GM20000 (cell line): ENCODE data around the gene MCM7.

ENCODE experiments used
- DNase-seq: peaks from one replicate; pipeline ENCODE4 v3.0.0; 2012; ENCODE audit warnings: low spot score
- CTCF ChIP-seq: IDR thresholded peaks from 2 replicates; pipeline ENCODE4 v1.5.1; 2012; ENCODE audit warnings: mild to moderate bottlenecking, control low read depth; ENCODE audit errors: extremely low read depth, missing control alignments

The MCM7 gene

DNA sequence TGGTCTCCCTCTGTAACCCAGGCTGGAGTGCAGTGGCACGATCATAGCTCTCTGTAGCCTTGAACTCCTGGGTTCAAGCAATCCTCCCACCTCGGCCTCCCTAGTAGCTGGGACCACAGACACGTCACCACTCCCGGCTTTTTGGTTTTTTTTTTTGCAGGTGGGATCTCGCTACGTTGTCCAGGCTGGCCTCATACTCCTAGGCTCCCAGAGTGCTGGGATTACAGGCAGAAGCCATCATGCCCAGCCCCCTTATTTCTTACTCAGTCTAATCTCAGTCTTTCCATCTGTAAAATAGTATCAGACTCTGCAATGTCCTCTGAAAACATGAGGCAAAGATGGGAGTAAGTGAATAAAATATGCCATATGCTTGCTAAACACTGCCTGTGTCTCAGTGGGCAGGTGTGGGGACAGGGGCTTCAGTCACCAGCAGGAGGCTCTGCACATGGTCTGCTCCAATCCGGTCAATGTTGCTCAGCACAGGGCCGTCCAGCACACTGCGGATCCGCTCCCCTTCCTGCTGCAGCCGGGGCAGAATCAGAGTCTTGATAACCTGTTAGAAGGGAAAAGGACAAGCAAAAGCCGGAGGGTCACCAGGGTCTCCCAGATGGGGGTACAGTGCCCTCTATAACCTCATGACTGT lies 8.4 kb upstream of the MCM7 start:
- TF ChIP-seq CTCF = no peak
- no peak for DNase-seq

DNA sequence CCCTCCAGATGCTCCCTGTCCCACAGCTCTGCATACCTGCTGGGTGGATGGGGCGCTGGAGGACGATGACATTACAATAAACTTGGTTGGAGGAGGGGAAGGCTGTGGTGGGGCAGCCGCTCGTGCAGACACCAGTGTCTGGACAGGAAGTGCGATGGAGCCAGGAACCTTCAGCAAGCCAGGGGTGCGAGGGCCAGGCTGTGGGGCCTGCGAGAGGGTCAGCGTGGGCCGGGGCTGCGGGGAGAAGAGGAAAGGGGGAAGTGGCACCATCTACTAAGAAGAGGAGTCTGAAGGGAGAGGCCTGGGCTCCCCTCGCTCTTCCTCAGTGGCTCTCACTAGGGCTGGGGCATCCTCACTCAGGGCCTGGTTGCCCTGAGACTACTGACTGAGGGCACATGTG lies 6.7 kb upstream of the MCM7 start:
- no peak for TF ChIP-seq CTCF
- no peak for DNase-seq

GRCh38 chr7:100107125-100107737 lies 6.0 kb upstream of the MCM7 start:
- TF ChIP-seq CTCF = no peak
- DNase-seq = no peak

GRCh38 chr7:100106633-100107032 lies 5.4 kb upstream of the MCM7 start:
- TF ChIP-seq CTCF = no peak
- no peak for DNase-seq

DNA sequence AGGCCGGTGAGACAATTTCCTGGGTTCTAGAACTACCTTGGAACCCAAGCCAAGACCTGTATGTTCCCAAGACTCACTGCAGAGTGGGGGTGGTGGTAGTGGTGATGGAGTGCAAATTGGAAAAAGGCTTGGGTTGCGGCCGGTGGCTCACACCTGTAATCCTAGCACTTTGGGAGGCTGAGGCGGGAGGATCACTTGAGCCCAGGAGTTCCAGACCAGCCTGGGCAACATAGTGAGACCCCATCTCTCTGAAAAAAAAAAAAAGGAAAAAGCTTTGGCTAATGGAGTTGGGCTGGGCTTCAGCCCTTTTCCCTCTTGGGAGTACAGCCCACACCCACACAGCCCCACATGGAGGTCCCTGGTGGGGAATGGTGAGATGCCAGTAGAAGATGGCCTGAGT lies 4.3 kb upstream of the MCM7 start:
- no peak for DNase-seq
- no peak for TF ChIP-seq CTCF

DNA sequence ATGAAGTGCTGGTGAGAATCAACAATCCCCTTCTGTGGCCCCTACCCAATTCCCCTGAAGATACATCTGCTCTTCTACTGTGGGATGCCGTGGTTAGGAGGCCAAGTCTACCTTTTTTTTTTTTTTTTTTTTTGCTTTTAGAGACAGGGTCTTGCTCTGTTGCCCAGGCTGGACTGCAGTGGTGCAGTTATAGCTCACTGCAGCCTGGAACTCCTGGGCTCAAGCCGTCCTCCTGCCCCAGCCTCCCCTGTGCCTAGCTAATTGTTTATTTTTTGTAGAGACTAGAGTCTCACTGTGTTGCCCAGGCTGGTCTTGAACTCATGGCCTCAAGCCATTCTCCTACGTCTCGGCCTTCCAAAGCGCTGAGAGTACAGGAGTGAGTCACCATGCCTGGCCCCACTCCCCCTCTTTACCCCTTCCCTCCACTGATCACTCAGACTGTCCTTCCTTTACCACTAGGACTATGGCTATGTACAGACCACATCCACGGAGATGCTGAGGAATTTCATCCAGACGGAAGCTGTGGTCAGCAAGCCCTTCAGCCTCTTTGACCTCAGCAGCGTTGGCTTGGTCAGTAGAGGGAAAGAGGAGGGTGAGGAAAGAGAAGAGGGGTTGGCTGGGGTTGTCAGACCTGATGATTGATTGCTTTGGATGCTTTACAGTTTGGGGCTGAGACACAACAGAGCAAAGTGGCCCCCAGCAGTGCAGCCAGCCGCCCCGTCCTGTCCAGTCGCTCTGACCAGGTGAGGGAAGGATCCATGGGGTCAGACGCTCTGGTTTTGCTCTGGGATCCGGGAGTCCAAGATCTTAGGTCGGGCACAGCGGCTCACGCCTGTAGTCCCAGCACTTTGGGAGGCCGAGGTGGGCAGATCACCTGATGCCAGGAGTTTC lies 2.0 kb upstream of the MCM7 start:
- DNase-seq = no peak
- no peak for TF ChIP-seq CTCF

DNA sequence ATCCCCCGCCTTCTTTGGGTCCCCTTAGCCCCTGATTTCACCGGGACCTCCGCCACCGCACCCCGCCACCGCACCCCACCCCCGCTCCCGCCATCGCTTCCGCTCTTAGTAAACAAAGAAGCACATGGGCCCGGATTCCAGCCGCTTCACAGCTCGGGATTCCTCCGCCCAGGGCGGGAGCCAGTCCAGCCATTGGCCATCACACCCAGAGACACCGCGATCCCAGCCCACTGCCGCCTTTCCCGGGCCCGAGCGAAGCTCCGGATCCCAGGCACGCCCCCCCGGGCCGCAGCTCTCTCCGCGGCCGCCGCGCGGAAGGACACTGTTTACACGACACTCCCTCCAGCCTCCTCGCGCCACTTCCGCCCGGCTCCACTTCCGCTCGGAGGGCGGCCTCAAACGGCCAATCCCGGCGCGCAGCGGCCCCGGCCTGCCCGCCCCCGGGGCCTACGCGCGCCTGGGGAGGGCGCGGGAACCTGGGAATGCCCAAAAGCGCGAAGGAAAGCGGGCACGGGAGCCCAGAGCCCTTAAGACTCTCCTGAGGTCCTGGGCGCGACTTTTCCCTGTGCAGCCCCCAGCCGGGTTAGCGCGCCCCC lies 679 bp downstream of the MCM7 start:
- no peak for TF ChIP-seq CTCF
- peak; percentile 95 for DNase-seq
